Measurements from ENCODE around the gene PLD2.

DNA sequence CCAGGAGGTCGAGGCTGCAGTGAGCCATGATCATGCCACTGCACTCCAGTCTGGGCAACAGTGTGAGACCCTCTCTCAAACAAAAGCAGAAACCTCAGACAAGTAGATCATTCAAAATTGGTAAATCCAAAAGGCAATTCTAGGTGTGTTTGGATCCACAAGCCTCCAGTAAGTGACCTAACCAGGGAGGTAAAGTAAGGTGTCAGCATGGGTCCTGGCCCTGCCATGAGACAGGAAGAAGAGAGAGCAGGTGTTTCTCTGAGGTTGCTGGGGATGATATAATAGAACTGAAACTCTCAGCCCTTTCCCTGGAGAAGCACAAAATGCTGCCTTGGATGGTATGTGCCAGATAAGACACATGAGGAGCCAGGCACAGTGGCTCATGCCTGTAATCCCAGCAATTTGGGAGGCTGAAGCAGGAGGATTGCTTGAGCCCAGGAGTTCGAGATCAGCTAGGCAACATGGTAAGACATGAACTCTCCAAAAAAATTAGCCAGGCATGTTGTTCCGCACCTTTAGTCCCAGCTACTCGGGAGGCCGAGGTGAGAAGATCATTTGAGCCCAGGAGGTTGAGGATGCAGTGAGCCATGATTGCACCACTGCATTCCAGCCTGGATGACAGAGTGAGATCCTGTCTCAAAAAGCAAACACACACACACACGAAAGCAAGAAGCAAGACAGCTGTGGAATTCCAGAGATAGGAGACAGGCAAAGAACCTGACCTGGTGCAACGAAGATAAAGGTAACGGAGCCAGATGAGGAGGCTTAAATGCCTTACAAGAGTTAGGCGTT is 28.8 kb upstream of the PLD2 start:
- TF ChIP-seq POLR2A (IDR thresholded peaks at IDR 0.05): no peak
- TF ChIP-seq, protein P1, sequence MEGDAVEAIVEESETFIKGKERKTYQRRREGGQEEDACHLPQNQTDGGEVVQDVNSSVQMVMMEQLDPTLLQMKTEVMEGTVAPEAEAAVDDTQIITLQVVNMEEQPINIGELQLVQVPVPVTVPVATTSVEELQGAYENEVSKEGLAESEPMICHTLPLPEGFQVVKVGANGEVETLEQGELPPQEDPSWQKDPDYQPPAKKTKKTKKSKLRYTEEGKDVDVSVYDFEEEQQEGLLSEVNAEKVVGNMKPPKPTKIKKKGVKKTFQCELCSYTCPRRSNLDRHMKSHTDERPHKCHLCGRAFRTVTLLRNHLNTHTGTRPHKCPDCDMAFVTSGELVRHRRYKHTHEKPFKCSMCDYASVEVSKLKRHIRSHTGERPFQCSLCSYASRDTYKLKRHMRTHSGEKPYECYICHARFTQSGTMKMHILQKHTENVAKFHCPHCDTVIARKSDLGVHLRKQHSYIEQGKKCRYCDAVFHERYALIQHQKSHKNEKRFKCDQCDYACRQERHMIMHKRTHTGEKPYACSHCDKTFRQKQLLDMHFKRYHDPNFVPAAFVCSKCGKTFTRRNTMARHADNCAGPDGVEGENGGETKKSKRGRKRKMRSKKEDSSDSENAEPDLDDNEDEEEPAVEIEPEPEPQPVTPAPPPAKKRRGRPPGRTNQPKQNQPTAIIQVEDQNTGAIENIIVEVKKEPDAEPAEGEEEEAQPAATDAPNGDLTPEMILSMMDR (IDR thresholded peaks at IDR 0.05): no peak

Measured in right lobe of liver (tissue), 4 donors.